ENCODE results near the gene AKR7A2.

AKR7A2 gene

DNA sequence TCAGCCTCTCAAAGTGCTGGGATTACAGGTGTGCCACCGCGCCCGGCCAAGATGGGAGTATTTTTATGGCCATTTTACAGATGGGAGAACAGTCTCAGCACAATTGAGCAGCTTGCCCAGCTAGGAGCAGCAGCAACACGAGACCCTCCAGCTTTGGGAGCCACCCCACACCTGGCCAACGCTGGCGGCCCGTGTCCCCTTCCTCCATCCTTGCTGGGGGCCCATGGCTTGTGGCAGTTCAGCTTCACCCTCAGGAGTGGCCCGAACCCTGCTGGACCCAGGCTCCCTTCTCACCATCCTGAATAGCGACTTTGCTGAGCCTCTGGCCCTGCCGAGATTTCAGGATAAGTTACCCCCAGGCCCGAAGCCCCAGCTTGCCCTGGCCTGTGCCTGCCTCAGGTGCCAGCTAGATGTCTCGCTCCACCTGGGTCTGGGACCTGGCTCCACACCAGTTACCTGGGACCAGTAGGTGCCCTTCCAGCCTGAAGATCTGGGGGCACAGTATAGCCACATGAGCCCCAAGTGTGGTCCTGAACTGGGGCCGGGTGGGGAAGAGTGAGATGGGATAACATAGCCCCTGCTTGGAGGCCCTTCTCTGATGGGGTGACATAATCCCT, 19.4 kb upstream of the AKR7A2 start:
- Mint-ChIP-seq H3K27ac (no peak overlapping the region), H3K4me1 (no peaks in the 10 kb centered on the region), H3K36me3 (ENCODE audit: low read depth) (peaks cover 8% of the 10 kb centered on the region), H3K9me3 (no peaks in the 10 kb centered on the region), H3K27me3 (ENCODE audit: low read depth, poor library complexity) (peaks cover 3% of the 10 kb centered on the region), H3K4me3 (no peak overlapping the region)
- no peak for DNase-seq
- TF ChIP-seq, protein P1, sequence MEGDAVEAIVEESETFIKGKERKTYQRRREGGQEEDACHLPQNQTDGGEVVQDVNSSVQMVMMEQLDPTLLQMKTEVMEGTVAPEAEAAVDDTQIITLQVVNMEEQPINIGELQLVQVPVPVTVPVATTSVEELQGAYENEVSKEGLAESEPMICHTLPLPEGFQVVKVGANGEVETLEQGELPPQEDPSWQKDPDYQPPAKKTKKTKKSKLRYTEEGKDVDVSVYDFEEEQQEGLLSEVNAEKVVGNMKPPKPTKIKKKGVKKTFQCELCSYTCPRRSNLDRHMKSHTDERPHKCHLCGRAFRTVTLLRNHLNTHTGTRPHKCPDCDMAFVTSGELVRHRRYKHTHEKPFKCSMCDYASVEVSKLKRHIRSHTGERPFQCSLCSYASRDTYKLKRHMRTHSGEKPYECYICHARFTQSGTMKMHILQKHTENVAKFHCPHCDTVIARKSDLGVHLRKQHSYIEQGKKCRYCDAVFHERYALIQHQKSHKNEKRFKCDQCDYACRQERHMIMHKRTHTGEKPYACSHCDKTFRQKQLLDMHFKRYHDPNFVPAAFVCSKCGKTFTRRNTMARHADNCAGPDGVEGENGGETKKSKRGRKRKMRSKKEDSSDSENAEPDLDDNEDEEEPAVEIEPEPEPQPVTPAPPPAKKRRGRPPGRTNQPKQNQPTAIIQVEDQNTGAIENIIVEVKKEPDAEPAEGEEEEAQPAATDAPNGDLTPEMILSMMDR (IDR thresholded peaks at IDR 0.05): no peak

DNA sequence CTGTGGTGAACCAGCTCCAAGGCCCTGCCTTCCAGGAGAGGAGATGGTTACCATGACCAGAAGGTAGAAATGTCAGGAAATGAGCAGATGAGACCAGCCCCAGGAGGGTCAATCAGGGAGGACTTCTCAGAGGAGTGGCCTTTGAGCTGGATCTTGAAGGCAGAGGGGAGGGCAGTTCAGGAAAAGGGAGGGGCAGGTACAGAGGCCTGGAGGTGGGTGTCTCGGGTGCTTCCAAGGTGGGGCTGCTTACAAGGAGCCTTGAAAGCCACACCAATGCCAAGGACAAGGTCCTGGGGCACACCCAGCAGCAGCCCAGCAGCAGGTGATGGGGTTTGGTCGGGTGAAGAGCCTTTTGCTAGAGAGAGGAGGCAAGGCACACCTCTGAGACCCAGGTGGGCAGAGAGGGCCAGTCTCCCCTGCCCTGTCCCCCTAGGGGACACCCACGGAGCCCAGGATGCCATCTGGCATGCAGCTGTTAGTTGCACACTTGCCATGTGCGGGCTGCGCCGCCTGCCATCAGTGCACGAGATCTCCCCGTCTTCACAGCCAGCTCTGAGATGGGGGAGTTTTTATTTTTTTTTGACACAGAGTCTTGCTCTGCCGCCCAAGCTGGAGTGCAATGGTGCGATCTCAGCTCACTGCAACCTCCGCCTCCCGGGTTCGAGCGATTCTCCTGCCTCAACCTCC, 18.6 kb upstream of the AKR7A2 start:
- H3K9me3 Mint-ChIP-seq: no peaks in the 10 kb centered on the region
- peaks cover 8% of the 10 kb centered on the region for H3K36me3 Mint-ChIP-seq (ENCODE audit: low read depth)
- H3K4me1 Mint-ChIP-seq: no peaks in the 10 kb centered on the region
- H3K27ac Mint-ChIP-seq: peak overlapping the region; percentile 77
- no peak overlapping the region for H3K4me3 Mint-ChIP-seq
- no peak for DNase-seq
- peaks cover 3% of the 10 kb centered on the region for H3K27me3 Mint-ChIP-seq (ENCODE audit: low read depth, poor library complexity)
- TF ChIP-seq, protein P1 (IDR thresholded peaks at IDR 0.05): no peak

DNA sequence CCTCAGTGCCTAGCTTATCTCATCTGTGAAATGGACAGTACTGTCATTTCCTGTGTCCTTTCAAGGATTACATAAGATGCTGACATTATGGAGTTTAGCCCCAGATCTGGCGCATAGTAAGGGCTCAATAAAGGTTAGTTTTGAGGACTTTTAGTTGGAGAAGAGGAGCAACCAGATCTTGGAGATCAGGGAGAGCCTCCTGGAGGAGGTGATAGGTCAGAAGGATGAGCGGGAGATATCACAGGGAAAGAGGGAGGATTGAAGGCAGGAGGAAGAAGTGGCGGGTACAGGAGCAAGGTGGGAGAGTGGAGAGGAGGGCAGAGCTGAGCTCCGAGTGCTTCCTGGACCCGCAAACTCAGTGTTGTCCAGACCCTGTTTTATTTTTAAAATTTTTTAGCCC, 17.7 kb upstream of the AKR7A2 start:
- H3K4me1 Mint-ChIP-seq: no peaks in the 10 kb centered on the region
- peak overlapping the region; percentile 5 for H3K27ac Mint-ChIP-seq
- no peaks in the 10 kb centered on the region for H3K27me3 Mint-ChIP-seq (ENCODE audit: low read depth, poor library complexity)
- no peaks in the 10 kb centered on the region for H3K9me3 Mint-ChIP-seq
- TF ChIP-seq, protein P1 (IDR thresholded peaks at IDR 0.05): no peak
- H3K36me3 Mint-ChIP-seq (ENCODE audit: low read depth): peaks cover 8% of the 10 kb centered on the region
- DNase-seq: no peak
- no peak overlapping the region for H3K4me3 Mint-ChIP-seq

DNA sequence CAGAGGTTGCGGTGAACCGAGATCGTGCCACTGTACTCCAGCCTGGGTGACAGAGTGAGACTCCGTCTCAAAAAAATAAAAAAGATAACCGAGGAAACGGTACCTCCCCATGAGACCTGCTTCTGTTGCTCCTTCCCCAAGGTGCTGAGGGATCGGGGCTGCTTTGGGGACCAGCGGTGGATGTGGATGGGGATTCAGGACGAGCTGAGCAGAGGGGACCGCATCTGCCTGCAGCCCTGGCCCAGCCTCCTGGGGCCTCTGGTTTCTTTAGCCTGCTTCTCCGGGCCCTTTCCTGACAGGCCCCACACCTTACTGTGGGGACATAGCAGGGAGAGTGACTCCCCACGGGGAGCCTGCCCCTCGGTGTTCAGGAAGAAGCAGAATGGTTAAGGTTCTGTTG, 17.2 kb upstream of the AKR7A2 start:
- H3K4me1 Mint-ChIP-seq: no peaks in the 10 kb centered on the region
- no peak overlapping the region for H3K27ac Mint-ChIP-seq
- H3K27me3 Mint-ChIP-seq (ENCODE audit: low read depth, poor library complexity): peaks cover 4% of the 10 kb centered on the region
- peaks cover 8% of the 10 kb centered on the region for H3K36me3 Mint-ChIP-seq (ENCODE audit: low read depth)
- no peak overlapping the region for H3K4me3 Mint-ChIP-seq
- no peaks in the 10 kb centered on the region for H3K9me3 Mint-ChIP-seq
- TF ChIP-seq, protein P1 (IDR thresholded peaks at IDR 0.05): no peak
- no peak for DNase-seq

DNA sequence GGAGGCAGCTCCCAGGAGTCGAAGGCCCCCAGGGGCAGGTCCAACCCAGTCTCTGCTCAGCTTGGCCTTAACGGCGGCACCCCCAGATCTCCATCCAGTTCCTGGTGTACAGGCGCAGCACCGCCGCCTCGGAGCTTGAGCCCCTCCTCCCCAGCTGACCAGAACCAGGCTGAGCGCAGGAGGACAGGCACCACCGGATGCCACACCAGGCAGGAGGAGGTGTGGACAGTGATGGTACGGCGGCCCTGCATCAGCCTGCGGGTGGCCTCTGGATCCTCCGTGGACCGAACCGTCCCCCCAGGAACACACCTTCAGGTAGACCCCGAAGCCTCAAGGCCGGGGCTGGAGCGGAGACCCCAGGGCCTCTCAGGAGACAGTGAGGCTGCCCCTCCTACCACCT, 16.5 kb upstream of the AKR7A2 start:
- Mint-ChIP-seq H3K9me3 (no peaks in the 10 kb centered on the region), H3K27me3 (ENCODE audit: low read depth, poor library complexity) (peaks cover 4% of the 10 kb centered on the region), H3K4me1 (no peaks in the 10 kb centered on the region), H3K36me3 (ENCODE audit: low read depth) (peaks cover 8% of the 10 kb centered on the region), H3K27ac (no peak overlapping the region), H3K4me3 (no peak overlapping the region)
- no peak for DNase-seq
- TF ChIP-seq, protein P1 (IDR thresholded peaks at IDR 0.05): no peak

DNA sequence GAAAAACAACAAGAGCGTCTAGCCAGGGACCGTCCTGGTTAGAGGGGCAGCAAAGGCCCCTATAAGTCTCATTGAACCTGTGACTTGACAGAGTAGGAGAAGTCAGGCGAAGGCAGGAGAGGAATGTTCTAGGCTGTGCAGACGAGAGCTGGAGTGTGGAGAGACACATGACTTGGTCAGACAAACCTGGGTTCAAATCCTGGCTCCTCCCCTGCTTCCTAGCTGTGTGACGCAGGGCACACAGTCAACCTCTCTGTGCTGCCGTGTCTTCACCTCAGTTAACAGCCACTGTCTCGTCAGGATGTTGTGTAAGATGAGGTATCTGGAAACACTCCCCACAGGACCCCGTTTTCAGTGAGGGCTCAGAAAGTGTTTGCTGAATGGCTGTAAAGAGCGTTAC, 15.8 kb upstream of the AKR7A2 start:
- TF ChIP-seq, protein P1 (IDR thresholded peaks at IDR 0.05): no peak
- peaks cover 8% of the 10 kb centered on the region for H3K36me3 Mint-ChIP-seq (ENCODE audit: low read depth)
- peaks cover 4% of the 10 kb centered on the region for H3K27me3 Mint-ChIP-seq (ENCODE audit: low read depth, poor library complexity)
- no peaks in the 10 kb centered on the region for H3K4me1 Mint-ChIP-seq
- DNase-seq: no peak
- H3K9me3 Mint-ChIP-seq: no peaks in the 10 kb centered on the region
- no peak overlapping the region for H3K4me3 Mint-ChIP-seq
- no peak overlapping the region for H3K27ac Mint-ChIP-seq

Measured in nephron progenitor cell (in vitro differentiated cells).